GM18520 (cell line): ENCODE results near the gene RAB13.
A peak's percentile ranks its signal among the peaks of the same experiment; 100 is the strongest.

Experiments used
- ATAC-seq: cut with Tn5 transposase; IDR thresholded peaks from one replicate; pipeline ENCODE4 v1.9.1; 2021; ENCODE audit not compliant: unreplicated experiment

The RAB13 gene

GRCh38 chr1:153957744-153958110 is 28.4 kb downstream of the RAB13 start:
- ATAC-seq, result no peak

GRCh38 chr1:153956997-153957715 is 29.0 kb downstream of the RAB13 start:
- no peak for ATAC-seq

- ATAC-seq, result no peak
These were observed 31.3 kb downstream of the RAB13 start for GRCh38 chr1:153954826-153955225.

GRCh38 chr1:153953859-153954365 is 32.2 kb downstream of the RAB13 start:
- no peak for ATAC-seq

GRCh38 chr1:153951801-153952200 is 34.3 kb downstream of the RAB13 start:
- no peak for ATAC-seq

GRCh38 chr1:153951183-153951582 is 35.0 kb downstream of the RAB13 start:
- no peak for ATAC-seq

GRCh38 chr1:153946622-153947241 is 39.4 kb downstream of the RAB13 start, which contains the start of gene DENND4B:
DENND4B (minus strand) TSS chr1:153946718; CDS start chr1:153944374, 2,344 bp downstream.
- ATAC-seq, result peak; percentile 55

GRCh38 chr1:153945795-153946621 is 40.1 kb downstream of the RAB13 start:
- ATAC-seq, result peak; percentile 76

GRCh38 chr1:153945131-153945794 is 40.9 kb downstream of the RAB13 start:
- ATAC-seq, result no peak

GRCh38 chr1:153944827-153945117 is 41.4 kb downstream of the RAB13 start:
- ATAC-seq, result no peak

GRCh38 chr1:153944005-153944826 is 41.9 kb downstream of the RAB13 start:
- ATAC-seq, result no peak

GRCh38 chr1:153942766-153943549 is 43.2 kb downstream of the RAB13 start:
- no peak for ATAC-seq

- no peak for ATAC-seq
These were observed 44.1 kb downstream of the RAB13 start for GRCh38 chr1:153941826-153942725.

- no peak for ATAC-seq
These were observed 45.4 kb downstream of the RAB13 start for GRCh38 chr1:153940756-153941155.

GRCh38 chr1:153939476-153939875 is 46.7 kb downstream of the RAB13 start:
- ATAC-seq, result no peak

- no peak for ATAC-seq
These were observed 47.1 kb downstream of the RAB13 start for GRCh38 chr1:153938996-153939395.

GRCh38 chr1:153937331-153937730 is 48.8 kb downstream of the RAB13 start:
- no peak for ATAC-seq

GRCh38 chr1:153936011-153936802 is 49.9 kb downstream of the RAB13 start:
- no peak for ATAC-seq
